Thyroid gland (tissue), 4 donors: Measurements from ENCODE around the gene ZNF862. TPM values are rescaled to one million over a fixed set of nuclear protein-coding genes. Genes with fewer than 3 reads are reported as not detected.
"Not testable (repeated sequence)": the region's sequence is repeated elsewhere in the genome, so short reads cannot be mapped to it uniquely, and the experiment has no call there.

ENCODE experiments used
- DNase-seq, 2 donors: peaks; one replicate each; pipeline ENCODE4 v3.0.0-alpha.2; 2019
- H3K27ac ChIP-seq, 3 donors: fragments of 200-600 bp; sonication (generic); 1 replicate in 2 of 3; 2 replicates in 1 of 3; pipeline ENCODE4 v1.5.1; 2016 to 2019; ENCODE audit warnings: mild to moderate bottlenecking in 1 of 3, moderate library complexity in 1 of 3
- H3K27me3 ChIP-seq: fragments of 200-600 bp; sonication (generic); one replicate; pipeline ENCODE4 v1.5.1; 2019
- H3K36me3 ChIP-seq, 2 donors: fragments of 200-600 bp; sonication (generic); one replicate each; pipeline ENCODE4 v1.5.1; 2016 to 2019
- H3K4me1 ChIP-seq, 2 donors: fragments of 200-600 bp; sonication (generic); one replicate each; pipeline ENCODE4 v1.5.1; 2017 to 2019
- H3K4me3 ChIP-seq, 3 donors: fragments of 200-600 bp; sonication (generic); replicated peaks in 1 of 3; 1 replicate in 2 of 3; 2 replicates in 1 of 3; pipeline ENCODE4 v1.5.1; 2016; ENCODE audit warnings: mild to moderate bottlenecking in 1 of 3
- H3K9me3 ChIP-seq: fragments of 200-600 bp; sonication (generic); one replicate; pipeline ENCODE4 v1.5.1; 2017
- POLR2A ChIP-seq, 2 donors: fragments of 450-650 bp; IDR thresholded peaks; one replicate each; pipeline ENCODE4 v1.6.1; 2017; ENCODE audit warnings: antibody characterized with exemption in 2 of 2, mild to moderate bottlenecking in 2 of 2, moderate library complexity in 1 of 2
- WGBS, 2 donors: methylation state at CpG; one replicate each; pipeline ENCODE4 v1.1.5; 2017; 5-methylcytosine and 5-hydroxymethylcytosine counted together
- intact Hi-C: fragments of 100-400 bp; cut with DNase I; formaldehyde crosslinking; loops from one replicate; pipeline ENCODE4 v1.15.1; 2023
- total RNA-seq, 4 donors: library from RNA; depleted of rRNA; stranded (reverse); fragments of >200 nt; gene quantifications; one replicate each; pipeline ENCODE4 v1.2.3, GENCODE V29; 2016
- TF ChIP-seq, protein P1 (sequence below), 6 experiments: fragments of 200-600 bp in 3 of 6; fragments of 450-650 bp in 3 of 6; sonication (generic) in 3 of 6; IDR thresholded peaks; one replicate each; pipeline ENCODE4 v1.5.1; 2016 to 2019; ENCODE audit warnings: antibody characterized with exemption in 6 of 6, mild to moderate bottlenecking in 2 of 6, inconsistent platforms in 1 of 6, moderate library complexity in 1 of 6

The ZNF862 gene
- total RNA-seq, 4 donors from 2014 or later, result 23.6 to 53.7 (median 39.3) TPM

DNA sequence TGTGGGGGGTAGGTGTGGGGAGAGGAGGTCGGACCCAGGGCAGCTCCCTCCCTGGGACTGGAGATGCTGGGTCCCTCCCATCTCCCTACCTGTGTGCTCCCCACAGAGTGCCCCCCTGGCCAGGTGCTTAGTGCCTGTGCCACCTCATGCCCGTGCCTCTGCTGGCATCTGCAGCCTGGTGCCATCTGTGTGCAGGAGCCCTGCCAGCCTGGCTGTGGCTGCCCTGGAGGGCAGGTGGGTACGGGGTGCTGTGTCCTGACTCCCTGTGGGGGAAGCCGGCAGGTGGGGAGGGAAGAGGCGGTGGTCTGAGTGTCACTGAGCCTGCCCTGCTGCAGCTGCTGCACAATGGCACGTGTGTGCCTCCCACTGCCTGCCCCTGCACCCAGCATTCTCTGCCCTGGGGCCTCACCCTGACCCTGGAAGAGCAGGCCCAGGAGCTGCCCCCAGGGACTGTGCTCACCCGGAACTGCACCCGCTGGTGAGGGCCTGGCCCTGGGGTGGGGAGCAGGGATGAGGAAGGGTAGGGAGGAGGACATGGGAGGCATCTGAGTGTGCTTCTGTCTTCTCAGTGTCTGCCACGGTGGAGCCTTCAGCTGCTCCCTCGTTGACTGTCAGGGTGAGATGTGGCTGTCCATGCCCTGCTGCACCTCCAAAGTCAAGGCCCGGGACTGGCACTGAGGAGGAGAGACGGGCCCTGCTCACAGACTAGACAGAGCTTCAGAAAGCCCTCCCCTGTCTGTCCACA lies 11.7 kb upstream of the ZNF862 start:
- 73 to 84% methylated on average over 8 of the region's 12 CpGs for WGBS, 2 donors
- intact Hi-C loops, result no loop called here
- TF ChIP-seq, protein P1, sequence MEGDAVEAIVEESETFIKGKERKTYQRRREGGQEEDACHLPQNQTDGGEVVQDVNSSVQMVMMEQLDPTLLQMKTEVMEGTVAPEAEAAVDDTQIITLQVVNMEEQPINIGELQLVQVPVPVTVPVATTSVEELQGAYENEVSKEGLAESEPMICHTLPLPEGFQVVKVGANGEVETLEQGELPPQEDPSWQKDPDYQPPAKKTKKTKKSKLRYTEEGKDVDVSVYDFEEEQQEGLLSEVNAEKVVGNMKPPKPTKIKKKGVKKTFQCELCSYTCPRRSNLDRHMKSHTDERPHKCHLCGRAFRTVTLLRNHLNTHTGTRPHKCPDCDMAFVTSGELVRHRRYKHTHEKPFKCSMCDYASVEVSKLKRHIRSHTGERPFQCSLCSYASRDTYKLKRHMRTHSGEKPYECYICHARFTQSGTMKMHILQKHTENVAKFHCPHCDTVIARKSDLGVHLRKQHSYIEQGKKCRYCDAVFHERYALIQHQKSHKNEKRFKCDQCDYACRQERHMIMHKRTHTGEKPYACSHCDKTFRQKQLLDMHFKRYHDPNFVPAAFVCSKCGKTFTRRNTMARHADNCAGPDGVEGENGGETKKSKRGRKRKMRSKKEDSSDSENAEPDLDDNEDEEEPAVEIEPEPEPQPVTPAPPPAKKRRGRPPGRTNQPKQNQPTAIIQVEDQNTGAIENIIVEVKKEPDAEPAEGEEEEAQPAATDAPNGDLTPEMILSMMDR (IDR thresholded peaks at IDR 0.05), result no peak
- TF ChIP-seq POLR2A (IDR thresholded peaks at IDR 0.05), result no peak
- no peaks in the 10 kb centered on the region for H3K9me3 ChIP-seq
- no peaks in the 10 kb centered on the region for H3K27me3 ChIP-seq
- no peaks in the 10 kb centered on the region for H3K4me1 ChIP-seq
- H3K36me3 ChIP-seq, result no peaks in the 10 kb centered on the region
- H3K27ac ChIP-seq, result no peak overlapping the region
- no peak for DNase-seq
- H3K4me3 ChIP-seq, result no peak overlapping the region

DNA sequence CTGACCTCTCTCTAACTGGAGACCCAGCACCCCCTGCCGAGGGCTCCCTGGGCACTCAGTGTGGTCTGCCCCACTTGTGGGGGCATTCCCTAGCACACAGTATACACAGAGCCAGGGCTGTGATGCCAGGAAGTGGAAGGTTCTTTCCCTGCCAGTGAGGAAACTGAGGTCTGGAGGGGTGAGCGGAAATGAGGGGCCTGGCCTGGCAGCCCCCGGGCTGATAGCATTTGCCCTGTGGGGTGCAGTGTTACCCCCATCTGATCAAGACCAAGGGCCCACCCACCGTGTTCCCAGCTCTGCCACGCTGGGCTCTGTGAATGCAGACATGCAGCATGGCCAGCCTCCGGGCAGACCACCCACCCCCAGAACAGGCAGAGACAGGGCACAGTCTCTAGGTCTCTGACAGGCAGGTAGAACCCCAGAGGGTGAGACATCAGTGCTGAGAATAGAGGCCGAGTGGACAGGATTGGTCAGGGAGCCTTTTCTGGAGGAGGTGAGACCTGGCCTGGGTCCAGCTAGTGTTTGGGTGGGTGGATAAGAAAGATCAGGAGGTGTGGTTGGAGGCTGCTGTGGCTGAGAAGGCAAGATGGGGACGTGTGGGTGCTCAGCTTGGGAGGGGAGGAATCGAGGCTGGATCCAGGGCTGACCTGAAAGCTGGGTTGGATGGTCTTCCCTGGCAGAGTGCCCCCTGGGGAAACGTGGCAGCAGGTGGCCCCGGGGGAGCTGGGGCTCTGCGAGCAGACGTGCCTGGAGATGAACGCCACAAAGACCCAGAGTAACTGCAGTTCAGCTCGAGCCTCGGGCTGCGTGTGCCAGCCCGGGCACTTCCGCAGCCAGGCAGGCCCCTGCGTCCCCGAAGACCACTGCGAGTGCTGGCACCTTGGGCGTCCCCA lies 10.8 kb upstream of the ZNF862 start:
- intact Hi-C loops, result no loop called here
- no peak overlapping the region for H3K4me3 ChIP-seq
- H3K27ac ChIP-seq, result no peak overlapping the region
- 82 to 85% methylated on average over 15 to 18 of the region's 23 CpGs for WGBS, 2 donors
- no peaks in the 10 kb centered on the region for H3K4me1 ChIP-seq
- no peaks in the 10 kb centered on the region for H3K9me3 ChIP-seq
- no peaks in the 10 kb centered on the region for H3K36me3 ChIP-seq
- TF ChIP-seq, protein P1 (IDR thresholded peaks at IDR 0.05), result no peak
- no peak for TF ChIP-seq POLR2A (IDR thresholded peaks at IDR 0.05)
- H3K27me3 ChIP-seq, result no peaks in the 10 kb centered on the region
- no peak for DNase-seq

- H3K4me3 ChIP-seq, result no peak overlapping the region
- H3K9me3 ChIP-seq, result no peaks in the 10 kb centered on the region
- intact Hi-C loops, result no loop called here
- no peaks in the 10 kb centered on the region for H3K4me1 ChIP-seq
- no peak for DNase-seq
- H3K27ac ChIP-seq, result no peak overlapping the region
- H3K36me3 ChIP-seq, result no peaks in the 10 kb centered on the region
- TF ChIP-seq POLR2A (IDR thresholded peaks at IDR 0.05), result no peak
- TF ChIP-seq, protein P1 (IDR thresholded peaks at IDR 0.05), result no peak
- H3K27me3 ChIP-seq, result no peaks in the 10 kb centered on the region
- 86 to 89% methylated on average over 19 of the region's 19 CpGs for WGBS, 2 donors
Observed at GRCh38 chr7:149828357-149829309, 9.5 kb upstream of the ZNF862 start.

DNA sequence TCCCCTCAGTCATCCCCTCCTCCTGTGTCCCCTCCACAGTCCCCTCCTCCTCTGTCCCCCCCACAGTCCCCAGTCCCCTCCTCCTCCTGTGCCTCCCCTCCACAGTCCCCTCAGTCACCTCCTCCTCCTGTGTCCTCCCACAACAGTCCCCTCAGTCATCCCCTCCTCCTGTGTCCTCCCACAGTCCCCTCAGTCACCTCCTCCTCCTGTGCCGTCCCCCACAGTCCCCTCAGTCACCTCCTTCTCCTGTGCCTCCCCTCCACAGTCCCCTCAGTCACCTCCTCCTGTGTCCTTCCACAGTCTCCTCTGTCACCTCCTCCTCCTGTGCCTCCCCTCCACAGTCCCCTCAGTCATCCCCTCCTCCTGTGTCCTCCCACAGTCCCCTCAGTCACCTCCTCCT lies 7.6 kb upstream of the ZNF862 start:
- H3K27ac ChIP-seq, H3K27me3 ChIP-seq, H3K9me3 ChIP-seq, intact Hi-C loops, DNase-seq, H3K4me3 ChIP-seq, H3K36me3 ChIP-seq, H3K4me1 ChIP-seq: not testable (repeated sequence)
- 78 to 79% methylated on average over 1 of the region's 1 CpG for WGBS, 2 donors
